DOHH2 (cell line): ENCODE data around the gene PLAGL1.

Source experiments
- H3F3A ChIP-seq: fragments of 200-600 bp; sonication (generic), shearing (Covaris generic); 2 replicates; pipeline ENCODE4 v1.6.0; 2016; ENCODE audit warnings: antibody characterized with exemption, mild to moderate bottlenecking; ENCODE audit not compliant: control insufficient read depth, insufficient read depth
- H3K27ac ChIP-seq: fragments of 200-600 bp; sonication (generic); 2 replicates; pipeline ENCODE4 v1.5.1; 2014; ENCODE audit warnings: low read depth, mild to moderate bottlenecking, low read length, moderate library complexity
- H3K27me3 ChIP-seq: fragments of 200-600 bp; sonication (generic); 2 replicates; pipeline ENCODE4 v1.6.1; 2014; ENCODE audit warnings: mild to moderate bottlenecking, low read length, mixed read lengths; ENCODE audit not compliant: control insufficient read depth
- H3K36me3 ChIP-seq: fragments of 200-600 bp; sonication (generic); 2 replicates; pipeline ENCODE4 v1.6.1; 2014; ENCODE audit warnings: mild to moderate bottlenecking, low read length, moderate library complexity, mixed read lengths; ENCODE audit not compliant: control insufficient read depth
- H3K4me1 ChIP-seq: fragments of 200-600 bp; sonication (generic); 2 replicates; pipeline ENCODE4 v1.6.1; 2014; ENCODE audit warnings: mild to moderate bottlenecking, low read length, mixed read lengths; ENCODE audit not compliant: control insufficient read depth
- H3K4me2 ChIP-seq: fragments of 200-600 bp; sonication (generic); 2 replicates; pipeline ENCODE4 v1.6.0; 2014; ENCODE audit warnings: mild to moderate bottlenecking, low read length, moderate library complexity
- H3K4me3 ChIP-seq: fragments of 200-600 bp; sonication (generic); 2 replicates; pipeline ENCODE4 v1.5.1; 2014; ENCODE audit warnings: mild to moderate bottlenecking, low read length, mixed read lengths
- H3K79me2 ChIP-seq: fragments of 200-600 bp; sonication (generic); 2 replicates; pipeline ENCODE4 v1.6.1; 2014; ENCODE audit warnings: mild to moderate bottlenecking, low read length, mixed read lengths; ENCODE audit not compliant: control insufficient read depth
- H3K9me2 ChIP-seq: fragments of 200-600 bp; sonication (generic); replicated peaks from 2 replicates; pipeline ENCODE4 v1.6.1; 2014; ENCODE audit warnings: mild to moderate bottlenecking, low read length, mixed read lengths; ENCODE audit not compliant: control insufficient read depth
- H3K9me3 ChIP-seq: fragments of 200-600 bp; sonication (generic); 2 replicates; pipeline ENCODE4 v1.6.1; 2014; ENCODE audit warnings: antibody characterized with exemption, low read length, mixed read lengths; ENCODE audit not compliant: control insufficient read depth, insufficient read depth
- H4K20me1 ChIP-seq: fragments of 200-600 bp; sonication (generic); 2 replicates; pipeline ENCODE4 v1.6.0; 2014; ENCODE audit warnings: low read depth, mild to moderate bottlenecking, antibody characterized with exemption, low read length, moderate library complexity; ENCODE audit not compliant: control insufficient read depth, insufficient read depth
- CTCF ChIP-seq: fragments of 200-600 bp; sonication (generic); IDR thresholded peaks from one replicate; pipeline ENCODE4 v1.5.1; 2014; ENCODE audit warnings: antibody characterized with exemption, mild to moderate bottlenecking, low read depth, low read length; ENCODE audit not compliant: poor library complexity, severe bottlenecking
- EZH2phosphoT487 ChIP-seq: fragments of 200-600 bp; sonication (generic); IDR thresholded peaks from 2 replicates; pipeline ENCODE4 v1.6.1; 2017; ENCODE audit warnings: borderline replicate concordance, mild to moderate bottlenecking, antibody characterized with exemption, low read length, moderate library complexity, mixed read lengths

The PLAGL1 gene

GRCh38 chr6:143912671-143913070 is 95.4 kb downstream of the PLAGL1 start:
- Histone ChIP-seq H3K36me3 (no peaks in the 10 kb centered on the region), H3F3A (no peaks in the 10 kb centered on the region), H3K27me3 (no peaks in the 10 kb centered on the region), H3K79me2 (no peaks in the 10 kb centered on the region), H3K4me2 (no peak overlapping the region), H4K20me1 (no peaks in the 10 kb centered on the region), H3K4me3 (no peak overlapping the region), H3K27ac (no peak overlapping the region), H3K9me3 (no peaks in the 10 kb centered on the region), H3K4me1 (no peaks in the 10 kb centered on the region), H3K9me2 (no peaks in the 10 kb centered on the region)
- TF ChIP-seq CTCF = no peak
- no peak for TF ChIP-seq EZH2phosphoT487

- Histone ChIP-seq H3K27me3 (no peaks in the 10 kb centered on the region), H3K36me3 (no peaks in the 10 kb centered on the region), H3F3A (no peaks in the 10 kb centered on the region), H3K4me3 (no peak overlapping the region), H3K4me1 (no peaks in the 10 kb centered on the region), H3K27ac (no peak overlapping the region), H4K20me1 (no peaks in the 10 kb centered on the region), H3K4me2 (no peak overlapping the region), H3K9me3 (no peaks in the 10 kb centered on the region), H3K79me2 (no peaks in the 10 kb centered on the region), H3K9me2 (no peaks in the 10 kb centered on the region)
- TF ChIP-seq CTCF (no peak), EZH2phosphoT487 (no peak)
Observed at GRCh38 chr6:143911028-143911427, 97.0 kb downstream of the PLAGL1 start.

- no peaks in the 10 kb centered on the region for H3K36me3 ChIP-seq
- TF ChIP-seq CTCF (no peak), EZH2phosphoT487 (no peak)
- no peaks in the 10 kb centered on the region for H3K9me3 ChIP-seq
- no peaks in the 10 kb centered on the region for H3K27me3 ChIP-seq
- no peaks in the 10 kb centered on the region for H3K9me2 ChIP-seq
- H3K4me3 ChIP-seq = no peak overlapping the region
- no peaks in the 10 kb centered on the region for H3F3A ChIP-seq
- no peak overlapping the region for H3K27ac ChIP-seq
- H3K4me2 ChIP-seq = no peak overlapping the region
- no peaks in the 10 kb centered on the region for H3K79me2 ChIP-seq
- H4K20me1 ChIP-seq = no peaks in the 10 kb centered on the region
- H3K4me1 ChIP-seq = no peaks in the 10 kb centered on the region
Observed at GRCh38 chr6:143902827-143903226, 105.2 kb downstream of the PLAGL1 start.
